VCaP (cell line): ENCODE results near the gene ST6GALNAC5.

Experiments used
- H3K27ac ChIP-seq: fragments of 450-650 bp; 2 replicates; pipeline ENCODE4 v1.5.1; 2017
- TF ChIP-seq, protein P1 (sequence below): fragments of 450-650 bp; conservative IDR thresholded peaks from 2 replicates; pipeline ENCODE4 v1.5.1; 2017; ENCODE audit warnings: mild to moderate bottlenecking, moderate library complexity

The ST6GALNAC5 gene

DNA sequence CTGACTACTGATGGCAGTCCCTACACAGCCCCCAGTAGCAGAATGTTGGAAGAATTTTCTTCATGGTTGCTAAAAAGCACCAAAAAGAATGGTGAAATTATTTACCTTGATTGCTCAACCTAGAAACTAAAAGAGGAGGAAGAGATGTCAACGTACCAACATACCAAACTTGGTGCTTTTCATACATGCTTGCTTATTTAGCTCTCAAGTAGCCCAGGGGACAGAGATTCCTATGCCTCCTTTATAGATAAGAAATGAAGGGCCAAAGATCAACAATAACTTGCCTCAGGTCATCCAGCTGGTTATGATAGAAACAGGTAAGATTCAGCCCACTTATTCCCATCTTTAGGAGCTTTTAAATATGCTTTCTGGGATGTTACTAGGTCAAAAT lies 181.3 kb downstream of the ST6GALNAC5 start:
- TF ChIP-seq, protein P1, sequence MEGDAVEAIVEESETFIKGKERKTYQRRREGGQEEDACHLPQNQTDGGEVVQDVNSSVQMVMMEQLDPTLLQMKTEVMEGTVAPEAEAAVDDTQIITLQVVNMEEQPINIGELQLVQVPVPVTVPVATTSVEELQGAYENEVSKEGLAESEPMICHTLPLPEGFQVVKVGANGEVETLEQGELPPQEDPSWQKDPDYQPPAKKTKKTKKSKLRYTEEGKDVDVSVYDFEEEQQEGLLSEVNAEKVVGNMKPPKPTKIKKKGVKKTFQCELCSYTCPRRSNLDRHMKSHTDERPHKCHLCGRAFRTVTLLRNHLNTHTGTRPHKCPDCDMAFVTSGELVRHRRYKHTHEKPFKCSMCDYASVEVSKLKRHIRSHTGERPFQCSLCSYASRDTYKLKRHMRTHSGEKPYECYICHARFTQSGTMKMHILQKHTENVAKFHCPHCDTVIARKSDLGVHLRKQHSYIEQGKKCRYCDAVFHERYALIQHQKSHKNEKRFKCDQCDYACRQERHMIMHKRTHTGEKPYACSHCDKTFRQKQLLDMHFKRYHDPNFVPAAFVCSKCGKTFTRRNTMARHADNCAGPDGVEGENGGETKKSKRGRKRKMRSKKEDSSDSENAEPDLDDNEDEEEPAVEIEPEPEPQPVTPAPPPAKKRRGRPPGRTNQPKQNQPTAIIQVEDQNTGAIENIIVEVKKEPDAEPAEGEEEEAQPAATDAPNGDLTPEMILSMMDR = no peak
- H3K27ac ChIP-seq = no peak overlapping the region

DNA sequence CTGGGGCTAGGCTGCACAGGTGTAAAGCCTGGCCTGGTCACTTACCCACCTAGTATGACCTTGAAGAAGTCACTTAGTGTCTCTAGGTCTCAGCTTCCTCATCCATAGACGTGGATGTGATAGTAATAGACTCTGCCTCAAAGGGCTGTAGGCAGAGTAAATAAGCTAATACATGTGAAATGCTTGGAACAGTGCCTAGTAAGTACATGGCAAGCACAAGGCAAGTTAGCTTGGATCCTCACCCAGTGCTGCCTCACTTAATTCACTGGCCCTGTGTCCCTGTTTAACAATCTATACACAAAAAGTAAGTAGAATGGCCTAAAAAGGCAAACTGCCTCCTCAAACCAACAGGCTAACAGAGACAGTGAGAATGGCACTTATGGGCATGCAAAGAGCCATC lies 184.1 kb downstream of the ST6GALNAC5 start:
- TF ChIP-seq, protein P1 = no peak
- H3K27ac ChIP-seq = no peak overlapping the region

DNA sequence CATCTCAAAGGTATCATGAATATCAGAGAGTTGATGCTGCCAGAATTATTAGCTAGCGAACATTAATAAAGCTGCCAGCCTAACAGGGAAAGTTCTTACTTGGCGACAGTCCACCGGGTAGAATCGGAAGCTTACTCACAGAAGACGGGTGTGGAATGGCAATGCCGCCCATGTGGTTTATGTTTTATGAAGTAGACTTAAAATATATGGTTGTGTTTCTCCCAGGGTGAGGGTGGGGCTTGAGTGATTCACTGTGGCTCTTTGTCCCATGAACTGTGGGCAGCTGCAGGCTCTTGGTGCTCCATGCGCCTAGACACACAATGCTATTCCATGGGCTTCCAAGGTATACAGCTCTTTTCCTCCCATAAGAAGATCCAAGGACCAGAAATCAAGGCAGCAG lies 189.2 kb downstream of the ST6GALNAC5 start:
- TF ChIP-seq, protein P1 = no peak
- H3K27ac ChIP-seq = no peak overlapping the region

DNA sequence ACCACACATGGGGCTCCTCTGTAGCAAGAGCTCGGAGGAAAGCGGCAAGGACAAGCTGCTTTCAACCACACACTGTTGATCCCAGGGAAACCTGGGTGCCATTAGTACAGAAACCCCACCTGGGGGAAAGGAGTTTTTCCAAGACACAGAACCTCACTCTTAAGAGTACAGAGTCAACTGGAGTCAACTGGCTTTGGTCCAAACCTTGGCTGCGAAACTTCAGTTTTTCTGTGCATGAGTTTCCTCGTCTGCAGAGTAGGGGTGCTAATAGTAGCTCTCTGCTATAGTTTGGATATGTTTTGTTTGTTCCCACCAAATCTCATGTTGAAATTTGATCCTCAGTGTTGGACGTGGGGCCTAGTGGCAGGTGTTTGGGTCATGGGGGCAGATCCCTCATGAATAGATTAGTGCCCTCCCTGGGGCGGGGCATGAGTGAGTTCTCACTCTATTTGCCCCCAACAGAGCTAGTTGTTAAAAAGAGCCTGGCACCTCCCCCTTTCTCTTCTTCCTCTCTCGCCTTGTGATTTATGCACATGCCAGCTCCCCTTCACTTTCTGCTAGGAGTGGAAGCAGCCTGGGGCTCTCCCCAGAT lies 190.8 kb downstream of the ST6GALNAC5 start:
- H3K27ac ChIP-seq = no peak overlapping the region
- TF ChIP-seq, protein P1 = no peak

DNA sequence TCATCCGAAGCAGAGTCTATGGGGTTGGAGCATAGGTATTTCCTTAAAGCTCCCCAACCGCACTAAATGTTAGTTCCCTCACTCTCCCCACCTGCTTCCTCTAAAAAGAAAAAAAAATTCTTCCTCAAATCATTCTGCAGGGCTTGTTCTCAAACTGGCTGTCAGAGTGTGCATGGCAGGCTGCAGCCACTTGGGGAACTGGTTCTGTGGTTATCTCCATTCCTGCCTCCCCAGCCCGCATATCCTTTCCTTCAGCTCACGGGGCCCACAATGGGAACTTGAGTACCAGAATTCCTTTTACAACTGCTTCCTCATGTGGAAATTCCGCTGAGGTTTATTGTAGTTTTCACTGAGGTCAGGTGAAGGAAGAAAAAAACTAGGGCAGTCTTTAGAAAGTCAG lies 192.7 kb downstream of the ST6GALNAC5 start:
- no peak overlapping the region for H3K27ac ChIP-seq
- TF ChIP-seq, protein P1 = no peak

GRCh38 chr1:77061162-77061561 lies 193.9 kb downstream of the ST6GALNAC5 start:
- TF ChIP-seq, protein P1 = no peak
- H3K27ac ChIP-seq = no peak overlapping the region

DNA sequence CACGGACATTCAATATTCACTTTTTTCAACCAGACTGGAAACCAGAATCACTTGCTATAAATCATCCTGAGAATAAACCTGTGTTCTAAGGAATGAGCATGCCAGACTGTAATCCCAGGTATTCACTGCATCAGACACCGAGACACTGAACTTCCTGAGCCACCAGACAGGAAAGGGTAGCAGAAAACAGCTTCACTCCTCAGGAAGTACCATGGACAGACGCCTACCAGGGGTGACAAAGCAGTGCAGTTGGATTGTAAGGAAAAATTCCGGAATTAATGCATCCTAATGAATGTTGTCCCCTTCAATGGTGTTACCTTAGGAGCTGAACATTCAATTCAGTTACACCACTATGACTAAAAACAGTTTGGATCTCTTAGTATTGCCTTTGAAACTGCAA lies 195.8 kb downstream of the ST6GALNAC5 start:
- no peak overlapping the region for H3K27ac ChIP-seq
- TF ChIP-seq, protein P1 = no peak
